ENCODE results near the gene SLC51B.

Gene SLC51B

GRCh38 chr15:65083262-65083701 is 38.1 kb downstream of the SLC51B start:
- peak in 1 of 2 donors; percentile 64 for DNase-seq

GRCh38 chr15:65084500-65085206 is 39.5 kb downstream of the SLC51B start:
- Histone ChIP-seq H3K4me3 (no peak overlapping the region), H3K27me3 (no peaks in the 10 kb centered on the region), H3K36me3 (no peaks in the 10 kb centered on the region), H3K9me3 (no peaks in the 10 kb centered on the region), H3K27ac (peak overlapping the region; percentile 95 to 96), H3K4me1 (peaks cover 0 to 93% (median 85%) of the 10 kb centered on the region in 4 donors)
- peak in 1 of 2 donors; percentile 58 for DNase-seq
- intact Hi-C loops (cut with DNase I; ENCODE audit: low total_unique reads) = no loop called here
- no peak for TF ChIP-seq CTCF (IDR thresholded peaks at IDR 0.05)

More at GRCh38 chr15:65083262-65083701, 38.1 kb downstream of the SLC51B start:
- no peaks in the 10 kb centered on the region for H3K27me3 ChIP-seq
- H3K9me3 ChIP-seq = no peaks in the 10 kb centered on the region
- intact Hi-C loops (cut with DNase I; ENCODE audit: low total_unique reads) = no loop called here
- peak overlapping the region; percentile 95 to 96 for H3K27ac ChIP-seq
- H3K4me3 ChIP-seq = no peak overlapping the region
- no peaks in the 10 kb centered on the region for H3K36me3 ChIP-seq
- TF ChIP-seq CTCF (IDR thresholded peaks at IDR 0.05) = peak; percentile 39 to 43
- H3K4me1 ChIP-seq = peaks cover 0 to 93% (median 73%) of the 10 kb centered on the region in 4 donors

- Histone ChIP-seq H3K9me3 (no peaks in the 10 kb centered on the region), H3K4me1 (peaks cover 0 to 97% (median 89%) of the 10 kb centered on the region in 4 donors), H3K4me3 (no peak overlapping the region), H3K27ac (peak overlapping the region; percentile 95 to 96), H3K36me3 (no peaks in the 10 kb centered on the region), H3K27me3 (no peaks in the 10 kb centered on the region)
- DNase-seq = peak in 1 of 2 donors; percentile 81
- intact Hi-C loops (cut with DNase I; ENCODE audit: low total_unique reads) = no loop called here
- no peak for TF ChIP-seq CTCF (IDR thresholded peaks at IDR 0.05)
These were observed 40.1 kb downstream of the SLC51B start for GRCh38 chr15:65085207-65085753.

GRCh38 chr15:65085990-65086679 is 40.9 kb downstream of the SLC51B start:
- peak; percentile 18 to 31 for TF ChIP-seq CTCF (IDR thresholded peaks at IDR 0.05)
- intact Hi-C loops (cut with DNase I; ENCODE audit: low total_unique reads) = no loop called here
- H3K4me1 ChIP-seq = peaks cover 0 to 97% (median 89%) of the 10 kb centered on the region in 4 donors

GRCh38 chr15:65086680-65087111 is 41.5 kb downstream of the SLC51B start:
- no peaks in the 10 kb centered on the region for H3K27me3 ChIP-seq
- no peaks in the 10 kb centered on the region for H3K36me3 ChIP-seq
- H3K4me3 ChIP-seq = no peak overlapping the region
- intact Hi-C loops (cut with DNase I; ENCODE audit: low total_unique reads) = no loop called here
- no peaks in the 10 kb centered on the region for H3K9me3 ChIP-seq
- peaks cover 0 to 97% (median 86%) of the 10 kb centered on the region in 4 donors for H3K4me1 ChIP-seq
- peak in 1 of 2 donors; percentile 68 for DNase-seq
- peak overlapping the region; percentile 95 to 96 for H3K27ac ChIP-seq
- TF ChIP-seq CTCF (IDR thresholded peaks at IDR 0.05) = peak in 1 of 2 experiments; percentile 7

More at GRCh38 chr15:65085990-65086679, 40.9 kb downstream of the SLC51B start:
- peak in 1 of 2 donors; percentile 71 for DNase-seq
- Histone ChIP-seq H3K36me3 (no peaks in the 10 kb centered on the region), H3K9me3 (no peaks in the 10 kb centered on the region), H3K27ac (peak overlapping the region; percentile 95 to 96), H3K4me3 (no peak overlapping the region), H3K27me3 (no peaks in the 10 kb centered on the region)
